Activated CD8-positive, alpha-beta memory T cell treated with anti-CD3 and anti-CD28 coated beads, Interleukin-2, amount 10 ng/mL, durations not matched to agents 7 days and 5 days (primary cell): Measurements from ENCODE around the gene ZNF652. TPM values are rescaled to one million over a fixed set of nuclear protein-coding genes. Genes with fewer than 3 reads are reported as not detected.

ENCODE experiments used
- ATAC-seq: fragments of 150-1000 bp; cut with Tn5 transposase; one replicate; pipeline ENCODE4 v1.10.0; 2021; ENCODE audit warnings: moderate library complexity
- CTCF ChIA-PET: fragments of 350-600 bp; sonication (Branson Sonifier 250); formaldehyde crosslinking; loops from one replicate; lab custom pipeline; 2021; ENCODE audit warnings: antibody characterized with exemption; lab: Charles Lee
- DNase-seq: peaks from one replicate; pipeline ENCODE4 v3.0.0-alpha.2; 2020
- H3K27ac Mint-ChIP-seq: one replicate; pipeline ENCODE4 v1.8.0; 2021; ENCODE audit warnings: mild to moderate bottlenecking, mixed read lengths
- H3K27me3 Mint-ChIP-seq: one replicate; pipeline ENCODE4 v1.8.0; 2021; ENCODE audit warnings: mixed read lengths
- H3K36me3 Mint-ChIP-seq: one replicate; pipeline ENCODE4 v1.8.0; 2021; ENCODE audit warnings: mild to moderate bottlenecking, mixed read lengths
- H3K4me1 Mint-ChIP-seq: one replicate; pipeline ENCODE4 v1.8.0; 2021; ENCODE audit warnings: mixed read lengths
- H3K4me3 Mint-ChIP-seq: one replicate; pipeline ENCODE4 v1.8.0; 2021; ENCODE audit warnings: mild to moderate bottlenecking, moderate library complexity, mixed read lengths
- H3K9me3 Mint-ChIP-seq: one replicate; pipeline ENCODE4 v1.8.0; 2022; ENCODE audit warnings: low read depth, mixed read lengths
- total RNA-seq, 2 experiments: library from RNA; stranded (reverse); gene quantifications; one replicate each; pipeline ENCODE4 v1.2.3, GENCODE V29; 2021

The ZNF652 gene
- total RNA-seq, 2 experiments from 2014 or later: 32.2 to 34.4 TPM

DNA sequence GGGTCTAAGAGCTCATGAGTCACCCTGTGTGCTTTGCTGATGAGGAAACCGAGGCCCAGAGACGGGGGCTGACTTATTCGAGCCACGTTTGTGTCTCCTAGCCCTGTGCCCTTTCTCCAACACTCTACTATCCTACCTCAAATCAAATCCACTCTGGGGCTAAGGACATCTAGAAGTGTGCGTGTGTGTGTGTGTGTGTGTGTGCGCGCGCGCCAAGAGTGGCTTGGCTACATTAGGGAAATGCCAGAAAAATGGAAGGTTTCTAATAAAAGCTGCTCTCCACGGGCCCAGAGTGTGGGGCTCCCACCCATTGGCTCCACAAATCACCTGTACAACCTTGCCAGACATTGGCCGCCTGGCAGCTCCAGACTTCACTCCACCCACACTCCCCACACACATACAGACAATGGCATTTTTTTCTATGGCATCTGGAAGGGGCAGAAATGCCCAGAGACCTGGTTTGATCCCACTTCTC lies 101.2 kb downstream of the ZNF652 start:
- H3K27ac Mint-ChIP-seq: peak overlapping the region; percentile 46
- ATAC-seq (no peak), DNase-seq (no peak)
- H3K36me3 Mint-ChIP-seq: no peaks in the 10 kb centered on the region
- H3K9me3 Mint-ChIP-seq: no peaks in the 10 kb centered on the region
- CTCF ChIA-PET: interaction anchor here (1.0 to 2.6 kb wide), 7 partner anchors 29 to 127 kb away, joined by 3 to 11 read pairs (median 3); no protein-coding TSS in a partner anchor
- H3K4me3 Mint-ChIP-seq: peak overlapping the region; percentile 71
- H3K27me3 Mint-ChIP-seq: peaks cover 14% of the 10 kb centered on the region
- peaks cover 12% of the 10 kb centered on the region for H3K4me1 Mint-ChIP-seq

GRCh38 chr17:49260011-49260816 lies 101.8 kb downstream of the ZNF652 start:
- peak; percentile 84 for ATAC-seq
- H3K36me3 Mint-ChIP-seq: no peaks in the 10 kb centered on the region
- DNase-seq: peak; percentile 62
- CTCF ChIA-PET: interaction anchor here (1.0 to 2.6 kb wide), 8 partner anchors 29 to 228 kb away, joined by 3 to 11 read pairs (median 3); no protein-coding TSS in a partner anchor
- H3K27ac Mint-ChIP-seq: peak overlapping the region; percentile 46
- peak overlapping the region; percentile 71 for H3K4me3 Mint-ChIP-seq
- no peaks in the 10 kb centered on the region for H3K9me3 Mint-ChIP-seq
- peaks cover 14% of the 10 kb centered on the region for H3K27me3 Mint-ChIP-seq
- H3K4me1 Mint-ChIP-seq: peaks cover 12% of the 10 kb centered on the region

DNA sequence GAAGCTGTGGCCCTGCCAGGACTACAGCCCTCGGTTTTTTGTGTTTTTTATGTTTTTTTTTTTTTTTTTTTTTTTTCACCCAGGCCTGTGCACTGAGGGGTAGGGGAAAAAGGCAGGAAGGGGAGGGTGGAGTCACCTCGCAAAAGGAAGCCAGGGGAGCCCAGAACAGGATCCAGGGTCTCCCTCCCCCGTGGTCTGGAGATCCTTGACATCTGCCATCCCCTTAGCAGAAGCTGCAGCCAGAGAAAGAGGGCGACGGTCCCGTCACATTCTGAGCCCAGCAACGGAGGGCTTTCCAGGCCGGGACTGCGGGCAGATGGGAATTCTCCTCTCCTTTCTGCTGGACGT lies 102.4 kb downstream of the ZNF652 start:
- CTCF ChIA-PET: interaction anchor here (1.1 to 2.6 kb wide), 5 partner anchors 32 to 227 kb away, joined by 3 to 11 read pairs (median 4); no protein-coding TSS in a partner anchor
- Mint-ChIP-seq H3K27ac (no peak overlapping the region), H3K36me3 (no peaks in the 10 kb centered on the region), H3K4me3 (peak overlapping the region; percentile 69), H3K9me3 (no peaks in the 10 kb centered on the region), H3K27me3 (peaks cover 12% of the 10 kb centered on the region), H3K4me1 (peaks cover 12% of the 10 kb centered on the region)
- ATAC-seq: no peak
- DNase-seq: no peak

GRCh38 chr17:49258394-49258793 lies 103.7 kb downstream of the ZNF652 start:
- no peak overlapping the region for H3K4me3 Mint-ChIP-seq
- ATAC-seq: no peak
- CTCF ChIA-PET: no interaction called here
- H3K4me1 Mint-ChIP-seq: peaks cover 12% of the 10 kb centered on the region
- no peak overlapping the region for H3K27ac Mint-ChIP-seq
- no peaks in the 10 kb centered on the region for H3K9me3 Mint-ChIP-seq
- no peaks in the 10 kb centered on the region for H3K36me3 Mint-ChIP-seq
- DNase-seq: no peak
- H3K27me3 Mint-ChIP-seq: peaks cover 10% of the 10 kb centered on the region

- DNase-seq (no peak), ATAC-seq (no peak)
- H3K9me3 Mint-ChIP-seq: no peaks in the 10 kb centered on the region
- no peaks in the 10 kb centered on the region for H3K36me3 Mint-ChIP-seq
- CTCF ChIA-PET: no interaction called here
- H3K27me3 Mint-ChIP-seq: peaks cover 3% of the 10 kb centered on the region
- no peak overlapping the region for H3K27ac Mint-ChIP-seq
- no peak overlapping the region for H3K4me3 Mint-ChIP-seq
- H3K4me1 Mint-ChIP-seq: peaks cover 4% of the 10 kb centered on the region
Observed at GRCh38 chr17:49255125-49255524, 106.9 kb downstream of the ZNF652 start.

DNA sequence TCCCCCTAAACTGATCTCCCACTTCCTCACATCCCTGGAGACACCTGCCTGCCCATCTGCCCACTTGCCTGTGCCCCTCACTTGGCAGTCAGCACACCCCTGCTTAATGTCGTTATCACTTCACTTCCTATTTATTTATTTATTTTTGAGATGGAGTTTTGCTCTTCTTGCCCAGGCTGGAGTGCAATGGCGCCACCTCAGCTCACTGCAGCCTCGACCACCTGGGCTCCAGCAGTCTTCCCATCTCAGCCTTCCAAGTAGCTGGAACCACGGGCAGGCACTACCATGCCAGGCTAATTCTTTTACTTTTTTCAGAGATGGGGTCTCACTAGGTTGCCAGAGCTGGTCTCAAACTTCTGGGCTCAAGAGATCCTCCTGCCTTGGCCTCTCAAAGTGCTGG lies 108.0 kb downstream of the ZNF652 start:
- Mint-ChIP-seq H3K9me3 (no peaks in the 10 kb centered on the region), H3K27me3 (peaks cover 6% of the 10 kb centered on the region)
- CTCF ChIA-PET: interaction anchor here (0.7 kb wide), 1 partner anchor 154 kb away, joined by 3 read pairs; no protein-coding TSS in a partner anchor

DNA sequence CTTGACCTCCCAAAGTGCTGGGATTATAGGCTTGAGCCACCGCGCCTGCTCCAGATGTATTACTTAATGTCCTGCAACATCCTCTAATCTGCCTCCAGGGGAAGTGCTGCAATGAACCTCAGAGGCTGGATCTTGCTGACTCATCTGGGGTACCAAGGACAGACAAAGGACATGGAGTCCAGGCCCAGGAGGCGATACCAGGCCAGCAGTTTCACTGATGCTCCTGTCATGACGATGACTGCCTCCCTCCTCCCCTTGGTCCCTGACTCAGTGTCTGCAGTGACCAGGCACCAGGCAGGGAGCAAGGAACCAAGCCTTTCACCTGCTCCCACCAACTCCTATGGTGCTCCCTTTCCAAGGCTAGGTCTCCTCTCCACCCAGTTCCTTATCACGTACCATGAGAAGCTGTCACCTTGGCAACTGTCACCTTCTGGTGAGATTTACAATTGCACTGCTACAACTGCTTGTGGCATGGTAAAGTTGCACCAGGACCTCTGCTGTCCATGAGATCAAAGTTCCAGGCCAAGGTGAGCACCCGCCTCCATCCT lies 109.8 kb downstream of the ZNF652 start:
- DNase-seq: no peak
- Mint-ChIP-seq H3K36me3 (no peaks in the 10 kb centered on the region), H3K27ac (no peak overlapping the region), H3K4me3 (no peak overlapping the region), H3K9me3 (no peaks in the 10 kb centered on the region), H3K27me3 (peaks cover 13% of the 10 kb centered on the region), H3K4me1 (no peaks in the 10 kb centered on the region)
- CTCF ChIA-PET: no interaction called here
- no peak for ATAC-seq

More for the DNA sequence above, 108.0 kb downstream of the ZNF652 start:
- Mint-ChIP-seq H3K4me1 (no peaks in the 10 kb centered on the region), H3K4me3 (no peak overlapping the region), H3K27ac (no peak overlapping the region), H3K36me3 (no peaks in the 10 kb centered on the region)
- ATAC-seq: no peak
- DNase-seq: no peak

DNA sequence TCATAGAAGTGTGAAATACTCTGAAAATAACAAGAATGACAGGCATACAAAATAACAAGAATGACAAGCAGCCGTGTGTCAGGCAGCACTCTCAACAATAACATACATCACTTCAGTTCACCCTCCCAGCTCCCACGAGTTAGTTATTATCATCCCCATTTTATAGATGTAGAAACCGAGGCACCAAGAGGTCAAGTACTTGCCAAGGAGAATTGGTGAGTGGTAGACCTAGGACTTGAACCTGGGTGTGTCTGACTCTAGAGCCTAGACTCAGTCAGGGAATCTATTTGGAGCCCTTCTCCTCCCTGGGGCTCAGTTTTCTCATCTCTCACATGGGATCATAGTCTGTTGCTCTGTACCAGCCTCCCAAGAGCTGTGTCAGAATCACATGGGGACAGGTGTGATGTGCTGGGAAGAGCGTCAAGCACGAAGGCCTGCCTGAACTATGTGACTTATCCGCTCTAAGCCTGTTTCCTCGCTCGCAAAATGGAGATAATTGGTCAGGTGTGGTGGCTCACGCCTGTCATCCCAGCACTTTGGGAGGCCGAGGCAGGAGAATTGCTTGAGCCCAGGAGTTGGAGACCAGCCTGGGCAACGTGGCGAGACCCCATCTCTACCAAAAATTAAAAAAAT lies 112.0 kb downstream of the ZNF652 start:
- H3K9me3 Mint-ChIP-seq: no peaks in the 10 kb centered on the region
- ATAC-seq (no peak), DNase-seq (no peak)
- no peak overlapping the region for H3K4me3 Mint-ChIP-seq
- no peaks in the 10 kb centered on the region for H3K36me3 Mint-ChIP-seq
- peaks cover 9% of the 10 kb centered on the region for H3K27me3 Mint-ChIP-seq
- H3K27ac Mint-ChIP-seq: no peak overlapping the region
- no peaks in the 10 kb centered on the region for H3K4me1 Mint-ChIP-seq
- CTCF ChIA-PET: no interaction called here

- Mint-ChIP-seq H3K9me3 (no peaks in the 10 kb centered on the region), H3K4me1 (no peaks in the 10 kb centered on the region), H3K27me3 (peaks cover 9% of the 10 kb centered on the region), H3K4me3 (no peak overlapping the region), H3K36me3 (no peaks in the 10 kb centered on the region), H3K27ac (no peak overlapping the region)
- DNase-seq: no peak
- CTCF ChIA-PET: no interaction called here
- ATAC-seq: no peak
Observed at GRCh38 chr17:49249292-49249794, 112.7 kb downstream of the ZNF652 start.

DNA sequence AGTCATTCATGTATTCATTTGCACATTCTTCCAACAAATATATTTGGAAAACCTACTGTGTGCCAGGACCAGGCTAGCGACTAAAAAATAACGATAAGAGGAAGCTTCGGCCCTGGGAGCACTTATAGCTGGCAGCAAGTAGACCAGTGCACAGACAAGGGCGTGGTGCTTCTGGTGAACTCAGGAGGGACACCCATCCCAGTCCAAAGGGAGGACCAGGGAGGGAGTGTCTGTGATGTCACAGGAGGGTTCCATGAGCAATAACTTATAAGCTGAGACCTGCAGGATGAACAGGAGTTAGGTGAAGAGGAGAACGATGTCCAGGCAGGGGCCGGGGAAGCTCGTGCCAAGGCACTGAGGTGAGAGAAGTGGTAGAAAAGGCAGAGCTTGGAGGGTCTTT lies 114.1 kb downstream of the ZNF652 start:
- Mint-ChIP-seq H3K27ac (no peak overlapping the region), H3K36me3 (no peaks in the 10 kb centered on the region), H3K9me3 (no peaks in the 10 kb centered on the region), H3K4me1 (no peaks in the 10 kb centered on the region), H3K4me3 (no peak overlapping the region), H3K27me3 (peaks cover 9% of the 10 kb centered on the region)
- CTCF ChIA-PET: interaction anchor here (0.6 kb wide), 1 partner anchor 59 kb away, joined by 3 read pairs; no protein-coding TSS in a partner anchor
- ATAC-seq: no peak
- DNase-seq: no peak

DNA sequence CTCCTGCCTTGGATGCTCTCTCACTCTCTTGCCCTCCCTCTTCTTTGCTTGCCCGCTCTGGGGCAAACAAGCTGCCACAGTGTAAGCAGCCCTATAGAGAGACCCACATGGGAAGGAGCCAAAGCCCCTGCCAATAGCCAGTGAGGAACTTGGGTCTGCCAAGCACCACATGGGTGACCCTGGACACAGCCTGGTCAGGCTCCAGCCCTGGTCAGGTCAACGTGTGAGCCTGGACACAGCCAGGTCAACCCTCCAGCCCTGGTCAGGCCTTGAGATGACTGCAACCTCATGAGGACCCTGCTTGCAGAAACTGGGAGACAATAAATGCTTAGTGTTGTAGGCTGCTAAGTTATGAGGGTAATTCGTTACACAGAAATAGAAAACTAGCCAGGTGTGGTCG lies 117.2 kb downstream of the ZNF652 start:
- CTCF ChIA-PET: interaction anchor here (1.2 kb wide), 1 partner anchor 52 kb away, joined by 3 read pairs; no protein-coding TSS in a partner anchor
- H3K4me1 Mint-ChIP-seq: no peaks in the 10 kb centered on the region
- peaks cover 9% of the 10 kb centered on the region for H3K27me3 Mint-ChIP-seq
- H3K4me3 Mint-ChIP-seq: no peak overlapping the region
- H3K36me3 Mint-ChIP-seq: no peaks in the 10 kb centered on the region
- no peak for ATAC-seq
- DNase-seq: no peak
- no peaks in the 10 kb centered on the region for H3K9me3 Mint-ChIP-seq
- no peak overlapping the region for H3K27ac Mint-ChIP-seq
